KMS-11 (cell line): ENCODE measurements around the gene MTREX.

ENCODE experiments used
- H2AFZ ChIP-seq: fragments of 200-600 bp; sonication (generic); 2 replicates; pipeline ENCODE4 v1.6.1; 2016; ENCODE audit warnings: antibody characterized with exemption, mixed run types, low read depth
- H3K27ac ChIP-seq: fragments of 200-600 bp; sonication (generic); 2 replicates; pipeline ENCODE4 v1.6.1; 2016; ENCODE audit warnings: mild to moderate bottlenecking, mixed run types
- H3K27me3 ChIP-seq: fragments of 200-600 bp; sonication (generic); 2 replicates; pipeline ENCODE4 v1.6.1; 2017; ENCODE audit warnings: mild to moderate bottlenecking, low read depth, mixed run types, moderate library complexity; ENCODE audit not compliant: insufficient read depth
- H3K36me3 ChIP-seq: fragments of 200-600 bp; sonication (generic); 2 replicates; pipeline ENCODE4 v1.6.1; 2017; ENCODE audit warnings: mild to moderate bottlenecking, mixed run types; ENCODE audit not compliant: insufficient read depth
- H3K4me1 ChIP-seq: fragments of 200-600 bp; sonication (generic); 2 replicates; pipeline ENCODE4 v1.6.1; 2016; ENCODE audit warnings: mild to moderate bottlenecking, low read depth, mixed run types; ENCODE audit not compliant: poor library complexity, severe bottlenecking
- H3K4me2 ChIP-seq: fragments of 200-600 bp; sonication (generic); 2 replicates; pipeline ENCODE4 v1.7.0; 2016; ENCODE audit warnings: mild to moderate bottlenecking, mixed run types
- H3K4me3 ChIP-seq: fragments of 200-600 bp; sonication (generic); IDR thresholded peaks from 2 replicates; pipeline ENCODE4 v1.6.1; 2017; ENCODE audit warnings: low read depth, low read length, mixed read lengths; ENCODE audit not compliant: insufficient read depth
- H3K79me2 ChIP-seq: fragments of 200-600 bp; sonication (generic); 2 replicates; pipeline ENCODE4 v1.6.1; 2016; ENCODE audit warnings: low read depth, mixed run types; ENCODE audit not compliant: insufficient read depth
- H3K9ac ChIP-seq: fragments of 200-600 bp; sonication (generic); 2 replicates; pipeline ENCODE4 v1.6.1; 2016; ENCODE audit warnings: mild to moderate bottlenecking, mixed run types
- H4K20me1 ChIP-seq: fragments of 200-600 bp; sonication (generic); 2 replicates; pipeline ENCODE4 v1.6.1; 2016; ENCODE audit warnings: mild to moderate bottlenecking, mixed run types; ENCODE audit not compliant: insufficient read depth
- TF ChIP-seq, protein P1 (sequence below): fragments of 200-600 bp; sonication (generic); conservative IDR thresholded peaks from 2 replicates; pipeline ENCODE4 v1.6.1; 2017; ENCODE audit warnings: low read depth, mild to moderate bottlenecking, antibody characterized with exemption, low read length, moderate library complexity, mixed read lengths

The MTREX gene

GRCh38 chr5:55410845-55411244 is 103.1 kb downstream of the MTREX start:
- no peak overlapping the region for H3K4me3 ChIP-seq
- TF ChIP-seq, protein P1, sequence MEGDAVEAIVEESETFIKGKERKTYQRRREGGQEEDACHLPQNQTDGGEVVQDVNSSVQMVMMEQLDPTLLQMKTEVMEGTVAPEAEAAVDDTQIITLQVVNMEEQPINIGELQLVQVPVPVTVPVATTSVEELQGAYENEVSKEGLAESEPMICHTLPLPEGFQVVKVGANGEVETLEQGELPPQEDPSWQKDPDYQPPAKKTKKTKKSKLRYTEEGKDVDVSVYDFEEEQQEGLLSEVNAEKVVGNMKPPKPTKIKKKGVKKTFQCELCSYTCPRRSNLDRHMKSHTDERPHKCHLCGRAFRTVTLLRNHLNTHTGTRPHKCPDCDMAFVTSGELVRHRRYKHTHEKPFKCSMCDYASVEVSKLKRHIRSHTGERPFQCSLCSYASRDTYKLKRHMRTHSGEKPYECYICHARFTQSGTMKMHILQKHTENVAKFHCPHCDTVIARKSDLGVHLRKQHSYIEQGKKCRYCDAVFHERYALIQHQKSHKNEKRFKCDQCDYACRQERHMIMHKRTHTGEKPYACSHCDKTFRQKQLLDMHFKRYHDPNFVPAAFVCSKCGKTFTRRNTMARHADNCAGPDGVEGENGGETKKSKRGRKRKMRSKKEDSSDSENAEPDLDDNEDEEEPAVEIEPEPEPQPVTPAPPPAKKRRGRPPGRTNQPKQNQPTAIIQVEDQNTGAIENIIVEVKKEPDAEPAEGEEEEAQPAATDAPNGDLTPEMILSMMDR: no peak
- peaks cover 7% of the 10 kb centered on the region; the same call in 1 of the 2 replicates for H3K36me3 ChIP-seq
- peak overlapping the region; percentile 89 for H3K4me2 ChIP-seq
- H3K4me1 ChIP-seq: peaks cover 86% of the 10 kb centered on the region
- peak overlapping the region; percentile 73 for H3K27ac ChIP-seq
- H3K79me2 ChIP-seq: peaks cover 9% of the 10 kb centered on the region; the same call in 1 of the 2 replicates
- no peak overlapping the region for H2AFZ ChIP-seq
- H3K9ac ChIP-seq: no peak overlapping the region
- no peaks in the 10 kb centered on the region for H3K27me3 ChIP-seq
- no peaks in the 10 kb centered on the region for H4K20me1 ChIP-seq

DNA sequence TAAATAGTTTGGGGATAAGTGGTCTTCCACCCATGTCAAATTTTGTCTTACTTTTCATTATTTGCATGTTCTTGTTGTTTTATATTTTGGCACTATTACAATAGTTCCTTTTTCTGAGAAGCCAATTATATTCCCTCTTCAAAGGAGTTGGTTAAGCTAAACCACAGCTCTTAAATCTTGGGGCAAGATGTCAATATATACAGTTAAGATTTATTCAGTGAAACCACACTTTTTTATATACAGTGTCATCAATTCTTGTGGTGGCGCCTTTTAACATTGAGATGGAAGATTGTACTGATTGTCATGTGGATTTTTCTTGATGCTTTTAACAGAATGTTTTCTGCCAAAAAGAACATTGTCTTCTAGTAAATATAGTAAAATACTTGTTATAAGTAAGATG is 104.1 kb downstream of the MTREX start:
- Histone ChIP-seq H3K27ac (peak overlapping the region; percentile 73), H3K4me1 (peaks cover 94% of the 10 kb centered on the region), H3K27me3 (no peaks in the 10 kb centered on the region), H4K20me1 (no peaks in the 10 kb centered on the region), H3K36me3 (0 out of 2 replicates have a peak, but pooled peaks cover 5% of the 10 kb centered on the region), H3K4me3 (no peak overlapping the region), H3K79me2 (peaks cover 13% of the 10 kb centered on the region; the same call in 1 of the 2 replicates), H3K9ac (no peak overlapping the region), H2AFZ (no peak overlapping the region), H3K4me2 (peak overlapping the region; percentile 89)
- TF ChIP-seq, protein P1: no peak

GRCh38 chr5:55413644-55414043 is 105.9 kb downstream of the MTREX start:
- no peaks in the 10 kb centered on the region for H4K20me1 ChIP-seq
- TF ChIP-seq, protein P1: no peak
- peak overlapping the region; percentile 73 for H3K27ac ChIP-seq
- peak overlapping the region; percentile 89 for H3K4me2 ChIP-seq
- H3K36me3 ChIP-seq: 0 out of 2 replicates have a peak, but pooled peaks cover 5% of the 10 kb centered on the region
- H3K27me3 ChIP-seq: no peaks in the 10 kb centered on the region
- peaks cover 20% of the 10 kb centered on the region; the same call in 1 of the 2 replicates for H3K79me2 ChIP-seq
- H3K4me3 ChIP-seq: no peak overlapping the region
- no peak overlapping the region for H2AFZ ChIP-seq
- peaks cover 97% of the 10 kb centered on the region for H3K4me1 ChIP-seq
- H3K9ac ChIP-seq: peak overlapping the region; percentile 12; the same call in 1 of the 2 replicates

- Histone ChIP-seq H3K4me2 (peak overlapping the region; percentile 89; the same call in 1 of the 2 replicates), H3K36me3 (0 out of 2 replicates have a peak, but pooled peaks cover 5% of the 10 kb centered on the region)
These were observed 107.3 kb downstream of the MTREX start for GRCh38 chr5:55415071-55415470.

More at GRCh38 chr5:55415071-55415470, 107.3 kb downstream of the MTREX start:
- Histone ChIP-seq H3K9ac (no peak overlapping the region), H3K79me2 (peaks cover 20% of the 10 kb centered on the region; the same call in 1 of the 2 replicates), H3K27me3 (no peaks in the 10 kb centered on the region), H2AFZ (no peak overlapping the region), H3K27ac (peak overlapping the region; percentile 73), H3K4me3 (no peak overlapping the region), H4K20me1 (no peaks in the 10 kb centered on the region), H3K4me1 (peaks cover 100% of the 10 kb centered on the region)
- TF ChIP-seq, protein P1: no peak
